ENCODE data around the gene MYZAP. TPM values are rescaled to one million over a fixed set of nuclear protein-coding genes. Genes with fewer than 3 reads are reported as not detected.

MYZAP gene
- total and polyA plus RNA-seq, 2 of the 4 experiments (the other 2 are of a cell fraction): not detected

- Histone ChIP-seq H3K36me3 (ENCODE audit: control insufficient read depth, insufficient read depth, low read length) (no peaks in the 10 kb centered on the region), H3K9me3 (ENCODE audit: control insufficient read depth, insufficient read depth, low read length) (no peaks in the 10 kb centered on the region), H4K5ac (ENCODE audit: low read depth, low read length) (no peak overlapping the region), H2AFZ (replicated peaks; ENCODE audit: low read length, poor library complexity) (no peak overlapping the region), H4K20me1 (ENCODE audit: insufficient read depth, low read length) (no peaks in the 10 kb centered on the region), H3K4me3 (ENCODE audit: insufficient read depth, low read depth, low read length) (no peak overlapping the region), H3K4ac (ENCODE audit: low read depth, low read length) (no peak overlapping the region), H3K9me1 (ENCODE audit: insufficient read depth, low read length) (no peaks in the 10 kb centered on the region; the same call in 1 of the 2 replicates), H3K4me1 (ENCODE audit: control insufficient read depth, insufficient read depth, low read length) (no peaks in the 10 kb centered on the region), H2AK5ac (ENCODE audit: low read depth, low read length) (no peak overlapping the region), H3K9ac (ENCODE audit: low read depth, low read length) (no peak overlapping the region), H3K4me2 (ENCODE audit: low read depth, low read length) (no peak overlapping the region), H3K79me1 (ENCODE audit: low read depth in 1 of 2, low read length in 2 of 2) (no peaks in the 10 kb centered on the region), H2BK20ac (ENCODE audit: low read depth, low read length) (no peak overlapping the region), H3K18ac (ENCODE audit: low read depth, low read length) (no peak overlapping the region), H2AK9ac (replicated peaks; ENCODE audit: low read depth, low read length, poor library complexity) (no peak overlapping the region), H3K56ac (ENCODE audit: extremely low read depth, insufficient read depth, low read length) (no peak overlapping the region), H3K14ac (replicated peaks; ENCODE audit: low read depth, low read length) (no peak overlapping the region), H4K91ac (ENCODE audit: insufficient read depth, low read depth, low read length) (no peak overlapping the region), H2BK15ac (ENCODE audit: low read depth, low read length) (no peak overlapping the region), H2BK5ac (ENCODE audit: low read depth, low read length, poor library complexity, severe bottlenecking) (no peak overlapping the region), H3K27me3 (ENCODE audit: control insufficient read depth, insufficient read depth, low read length) (peaks cover 40% of the 10 kb centered on the region), H3K27ac (ENCODE audit: insufficient read depth, low read length) (no peak overlapping the region), H4K8ac (ENCODE audit: low read depth in 2 of 2, low read length in 2 of 2) (no peak overlapping the region), H2BK120ac (ENCODE audit: low read depth, low read length) (no peak overlapping the region), H3K23ac (ENCODE audit: low read depth, low read length) (no peak overlapping the region)
- DNase-seq: no peak
- intact Hi-C loops (cut with micrococcal nuclease) (no loop called here), dilution Hi-C loops (cut with HindIII; ENCODE audit: low sequenced_read_pairs, unreplicated experiment) (no loop called here), in situ Hi-C loops (cut with MboI; ENCODE audit: low sequenced_read_pairs) (no loop called here)
- POLR2A ChIA-PET (ENCODE audit: unreplicated experiment): no interaction called here
- CTCF ChIA-PET: interaction anchor here (1.4 kb wide), 1 partner anchor 28 kb away, joined by 3 read pairs; no protein-coding TSS in a partner anchor
- no CpG with 5 or more reads among the region's 2 CpGs for WGBS, 2 experiments (ENCODE audit: extremely low coverage in 2 of 2, insufficient read length in 1 of 2)
- TF ChIP-seq FOS (IDR thresholded peaks at IDR 0.05; ENCODE audit: low read depth, low read length) (no peak), POLR2A (IDR thresholded peaks at IDR 0.05; ENCODE audit: low read depth, low read length) (no peak), BHLHE40 (IDR thresholded peaks at IDR 0.05; ENCODE audit: low read depth, low read length) (no peak), CEBPB (IDR thresholded peaks at IDR 0.05; ENCODE audit: low read depth, low read length) (no peak), NFE2L2 (IDR thresholded peaks at IDR 0.05; ENCODE audit: low read depth, low read length) (no peak), CTCF (conservative IDR thresholded peaks at IDR 0.05; ENCODE audit: low read depth, low read length) (no peak), RCOR1 (IDR thresholded peaks at IDR 0.05; ENCODE audit: insufficient replicate concordance, low read length) (no peak), CHD1 (IDR thresholded peaks at IDR 0.05; ENCODE audit: low read depth, low read length) (no peak), MXI1 (IDR thresholded peaks at IDR 0.05; ENCODE audit: borderline replicate concordance, low read depth, low read length) (no peak), ELK1 (IDR thresholded peaks at IDR 0.05; ENCODE audit: borderline replicate concordance, low read depth, low read length) (no peak), MAZ (IDR thresholded peaks at IDR 0.05; ENCODE audit: borderline replicate concordance, low read depth, low read length) (no peak)
- no TSS peak for BruUV-seq (replicated peaks)
- ATAC-seq (ENCODE audit: low read depth): no peak
Observed at GRCh38 chr15:57589754-57590153, 1.9 kb upstream of the MYZAP start.
